Prostate gland (tissue), 2 donors: Measurements from ENCODE around the gene BNC2. TPM values are rescaled to one million over a fixed set of nuclear protein-coding genes. Genes with fewer than 3 reads are reported as not detected.

Source experiments
- DNase-seq: peaks from one replicate; pipeline ENCODE4 v3.0.0-alpha.2; 2019; ENCODE audit warnings: low spot score
- H3K27ac ChIP-seq, 2 donors: fragments of 200-600 bp; sonication (generic); 2 replicates each; pipeline ENCODE4 v1.5.1; 2017 to 2019
- H3K27me3 ChIP-seq: fragments of 200-600 bp; sonication (generic); replicated peaks from 2 replicates; pipeline ENCODE4 v1.5.1; 2019; ENCODE audit not compliant: insufficient read depth
- H3K36me3 ChIP-seq, 2 donors: fragments of 200-600 bp; sonication (generic); 1 replicate in 1 of 2; 2 replicates in 1 of 2; pipeline versions ENCODE4 v1.5.1 to v1.8.1; 2017 to 2019
- H3K4me1 ChIP-seq: fragments of 200-600 bp; sonication (generic); replicated peaks from 2 replicates; pipeline ENCODE4 v1.5.1; 2019
- H3K4me3 ChIP-seq, 2 donors: fragments of 200-600 bp; sonication (generic); 2 replicates each; pipeline ENCODE4 v1.5.1; 2017 to 2019
- H3K9me3 ChIP-seq: fragments of 200-600 bp; sonication (generic); 2 replicates; pipeline ENCODE4 v1.5.1; 2017
- POLR2A ChIP-seq: fragments of 450-650 bp; IDR thresholded peaks from one replicate; pipeline ENCODE4 v1.6.1; 2016; ENCODE audit warnings: antibody characterized with exemption, mild to moderate bottlenecking
- POLR2AphosphoS5 ChIP-seq: sonication (generic); formaldehyde crosslinking; IDR thresholded peaks from one replicate; pipeline ENCODE4 v1.6.1; 2017; ENCODE audit warnings: antibody characterized with exemption
- WGBS: methylation state at CpG from one replicate; pipeline ENCODE4 v1.1.5; 2018; 5-methylcytosine and 5-hydroxymethylcytosine counted together
- intact Hi-C: fragments of 100-400 bp; cut with DNase I; formaldehyde crosslinking; loops from one replicate; pipeline ENCODE4 v1.14.2; 2022
- total RNA-seq, 2 donors: library from RNA; depleted of rRNA; stranded (reverse); fragments of >200 nt; gene quantifications; one replicate each; pipeline ENCODE4 v1.1.0, GENCODE V29; 2016
- TF ChIP-seq, protein P1 (sequence below), 4 experiments: fragments of 200-600 bp in 2 of 4; fragments of 450-650 bp in 2 of 4; sonication (generic) in 2 of 4; IDR thresholded peaks; 1 replicate in 3 of 4; 2 replicates in 1 of 4; pipeline ENCODE4 v1.5.1; 2016 to 2019; ENCODE audit warnings: antibody characterized with exemption in 4 of 4, mild to moderate bottlenecking in 2 of 4, moderate library complexity in 2 of 4

Gene BNC2
- total RNA-seq, 2 donors from 2014 or later, result 4.9 to 37.2 TPM

DNA sequence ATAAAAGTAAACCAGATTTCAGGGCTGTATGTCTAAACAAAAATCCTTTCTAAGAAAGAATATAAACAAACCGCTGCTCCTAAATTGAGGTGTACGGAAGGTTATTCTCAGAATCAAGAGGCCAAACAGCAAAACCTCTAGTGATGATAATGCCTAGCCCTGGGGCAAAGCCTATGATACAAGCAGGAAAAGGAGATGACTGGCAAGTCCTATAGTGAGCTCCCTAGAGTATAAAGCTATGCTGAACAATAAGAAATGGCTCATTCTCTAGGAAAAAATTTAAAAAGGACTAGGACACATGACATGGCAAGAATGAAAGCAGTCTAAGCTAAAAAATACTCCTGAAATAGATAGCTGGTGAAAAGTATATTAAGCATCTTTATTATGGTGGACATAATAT is 187.1 kb downstream of the BNC2 start:
- TF ChIP-seq, protein P1, sequence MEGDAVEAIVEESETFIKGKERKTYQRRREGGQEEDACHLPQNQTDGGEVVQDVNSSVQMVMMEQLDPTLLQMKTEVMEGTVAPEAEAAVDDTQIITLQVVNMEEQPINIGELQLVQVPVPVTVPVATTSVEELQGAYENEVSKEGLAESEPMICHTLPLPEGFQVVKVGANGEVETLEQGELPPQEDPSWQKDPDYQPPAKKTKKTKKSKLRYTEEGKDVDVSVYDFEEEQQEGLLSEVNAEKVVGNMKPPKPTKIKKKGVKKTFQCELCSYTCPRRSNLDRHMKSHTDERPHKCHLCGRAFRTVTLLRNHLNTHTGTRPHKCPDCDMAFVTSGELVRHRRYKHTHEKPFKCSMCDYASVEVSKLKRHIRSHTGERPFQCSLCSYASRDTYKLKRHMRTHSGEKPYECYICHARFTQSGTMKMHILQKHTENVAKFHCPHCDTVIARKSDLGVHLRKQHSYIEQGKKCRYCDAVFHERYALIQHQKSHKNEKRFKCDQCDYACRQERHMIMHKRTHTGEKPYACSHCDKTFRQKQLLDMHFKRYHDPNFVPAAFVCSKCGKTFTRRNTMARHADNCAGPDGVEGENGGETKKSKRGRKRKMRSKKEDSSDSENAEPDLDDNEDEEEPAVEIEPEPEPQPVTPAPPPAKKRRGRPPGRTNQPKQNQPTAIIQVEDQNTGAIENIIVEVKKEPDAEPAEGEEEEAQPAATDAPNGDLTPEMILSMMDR (IDR thresholded peaks at IDR 0.05), result no peak
- TF ChIP-seq POLR2A (no peak), POLR2AphosphoS5 (no peak)
- H3K4me1 ChIP-seq, result no peaks in the 10 kb centered on the region
- H3K27me3 ChIP-seq, result no peaks in the 10 kb centered on the region
- intact Hi-C loops, result no loop called here
- no peak overlapping the region for H3K27ac ChIP-seq
- no peaks in the 10 kb centered on the region for H3K36me3 ChIP-seq
- H3K4me3 ChIP-seq, result no peak overlapping the region
- H3K9me3 ChIP-seq, result no peaks in the 10 kb centered on the region
- no peak for DNase-seq
- WGBS, result 79% methylated on average over 2 of the region's 2 CpGs

DNA sequence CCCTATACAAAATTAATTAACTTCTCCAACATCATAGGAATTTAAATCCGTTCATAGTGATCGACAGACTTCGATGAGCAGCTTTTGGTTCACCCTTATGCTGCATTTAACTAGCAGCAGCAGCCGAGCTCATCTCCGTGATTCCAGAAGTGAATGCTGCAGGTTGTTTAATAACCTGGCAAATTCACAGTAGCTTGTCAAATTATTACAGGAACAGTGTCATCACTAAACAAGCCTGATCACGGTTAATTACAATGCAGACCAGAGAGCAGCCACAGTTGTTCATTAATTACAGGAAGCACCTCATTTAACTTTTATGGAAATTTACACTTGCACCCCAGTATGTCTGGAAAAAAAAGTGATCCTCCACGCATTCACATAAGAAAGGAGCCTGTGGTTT is 188.2 kb downstream of the BNC2 start:
- Histone ChIP-seq H3K9me3 (no peaks in the 10 kb centered on the region), H3K4me1 (no peaks in the 10 kb centered on the region), H3K36me3 (no peaks in the 10 kb centered on the region), H3K27ac (no peak overlapping the region), H3K27me3 (no peaks in the 10 kb centered on the region), H3K4me3 (no peak overlapping the region)
- intact Hi-C loops, result no loop called here
- no peak for TF ChIP-seq POLR2A
- TF ChIP-seq, protein P1 (IDR thresholded peaks at IDR 0.05), result no peak
- no peak for TF ChIP-seq POLR2AphosphoS5
- WGBS, result 67% methylated on average over 7 of the region's 7 CpGs
- no peak for DNase-seq

DNA sequence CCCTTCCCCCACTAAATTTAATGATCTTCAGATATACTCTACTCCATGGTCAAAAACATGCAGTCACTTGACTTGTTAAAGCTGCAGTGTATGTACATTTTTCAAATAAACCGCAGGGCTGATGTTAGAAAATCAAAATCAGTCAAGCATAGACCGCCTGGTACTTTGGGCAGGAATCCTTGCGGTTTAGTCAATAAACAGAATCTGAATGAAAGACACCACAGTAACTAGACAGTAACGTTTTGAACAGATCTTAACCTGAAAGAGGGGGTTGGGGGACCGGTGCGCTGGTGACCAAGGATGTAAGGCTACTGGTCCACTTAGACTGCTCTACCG is 188.8 kb downstream of the BNC2 start:
- no peak for DNase-seq
- Histone ChIP-seq H3K36me3 (no peaks in the 10 kb centered on the region), H3K9me3 (no peaks in the 10 kb centered on the region), H3K27me3 (no peaks in the 10 kb centered on the region), H3K27ac (no peak overlapping the region), H3K4me1 (no peaks in the 10 kb centered on the region), H3K4me3 (no peak overlapping the region)
- TF ChIP-seq POLR2AphosphoS5 (no peak), POLR2A (no peak)
- TF ChIP-seq, protein P1 (IDR thresholded peaks at IDR 0.05), result no peak
- 54% methylated on average over 7 of the region's 7 CpGs for WGBS
- intact Hi-C loops, result no loop called here

DNA sequence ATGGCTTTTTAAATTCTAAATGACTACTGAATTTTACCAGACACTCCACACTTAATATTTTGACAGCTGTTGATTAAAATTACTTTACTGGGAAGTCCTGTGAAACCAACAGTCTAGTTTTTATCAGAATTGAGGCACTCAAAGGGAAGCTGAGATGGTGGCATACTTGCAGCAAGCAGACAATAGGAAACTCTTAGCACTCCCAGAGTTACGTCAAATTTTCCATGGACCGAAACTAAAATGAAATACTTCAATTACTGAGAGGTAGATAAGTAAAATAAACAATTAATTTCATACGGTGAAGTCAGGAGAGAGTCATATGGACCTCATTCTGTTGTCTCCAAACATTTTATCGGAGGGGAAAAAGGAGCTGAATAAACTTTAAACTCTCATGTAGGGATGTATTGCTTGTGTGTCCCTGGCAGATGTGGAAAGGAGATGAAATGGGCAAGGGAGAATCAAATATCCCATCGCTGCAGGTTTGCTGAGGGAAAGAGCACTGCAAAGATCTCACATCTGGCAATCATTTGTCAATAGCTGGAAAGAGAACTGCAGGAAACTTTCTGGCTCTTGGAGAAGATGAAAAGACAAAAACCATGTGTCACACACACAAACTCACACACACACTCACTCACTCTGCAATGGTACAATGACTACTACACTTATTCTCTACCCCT is 189.4 kb downstream of the BNC2 start:
- no peaks in the 10 kb centered on the region for H3K9me3 ChIP-seq
- no peaks in the 10 kb centered on the region for H3K36me3 ChIP-seq
- WGBS, result 69% methylated on average over 5 of the region's 5 CpGs
- no peak for TF ChIP-seq POLR2AphosphoS5
- TF ChIP-seq, protein P1 (IDR thresholded peaks at IDR 0.05), result no peak
- no peak for TF ChIP-seq POLR2A
- intact Hi-C loops, result no loop called here
- H3K4me1 ChIP-seq, result no peaks in the 10 kb centered on the region
- no peak overlapping the region for H3K4me3 ChIP-seq
- H3K27me3 ChIP-seq, result no peaks in the 10 kb centered on the region
- no peak overlapping the region for H3K27ac ChIP-seq
- DNase-seq, result no peak

DNA sequence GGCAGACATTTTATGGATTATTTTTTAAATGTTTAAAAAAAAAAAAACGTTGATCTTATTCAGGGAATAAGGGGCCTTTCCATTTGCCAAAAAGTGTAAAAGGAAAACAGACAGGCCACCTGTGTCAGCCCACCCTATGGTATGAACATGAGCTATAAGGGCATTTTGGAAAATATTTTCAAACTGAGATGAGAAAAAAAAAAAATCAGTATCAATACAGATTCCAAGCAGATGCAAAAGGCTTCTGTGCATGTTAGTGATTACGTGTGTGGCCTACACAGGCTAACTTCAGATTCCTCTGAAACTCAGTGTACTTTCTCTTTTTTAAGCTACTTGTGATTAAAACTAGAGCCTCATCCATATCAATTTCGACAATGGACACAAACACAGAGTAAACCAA is 189.9 kb downstream of the BNC2 start:
- DNase-seq, result no peak
- H3K4me1 ChIP-seq, result no peaks in the 10 kb centered on the region
- WGBS, result 77% methylated on average over 3 of the region's 3 CpGs
- H3K27me3 ChIP-seq, result no peaks in the 10 kb centered on the region
- no peak overlapping the region for H3K4me3 ChIP-seq
- no peak for TF ChIP-seq POLR2A
- TF ChIP-seq, protein P1 (IDR thresholded peaks at IDR 0.05), result no peak
- no peaks in the 10 kb centered on the region for H3K36me3 ChIP-seq
- no peak overlapping the region for H3K27ac ChIP-seq
- no peaks in the 10 kb centered on the region for H3K9me3 ChIP-seq
- intact Hi-C loops, result no loop called here
